Measurements from ENCODE around the gene MRC1.
A peak's percentile ranks its signal among the peaks of the same experiment; 100 is the strongest.

The MRC1 gene

DNA sequence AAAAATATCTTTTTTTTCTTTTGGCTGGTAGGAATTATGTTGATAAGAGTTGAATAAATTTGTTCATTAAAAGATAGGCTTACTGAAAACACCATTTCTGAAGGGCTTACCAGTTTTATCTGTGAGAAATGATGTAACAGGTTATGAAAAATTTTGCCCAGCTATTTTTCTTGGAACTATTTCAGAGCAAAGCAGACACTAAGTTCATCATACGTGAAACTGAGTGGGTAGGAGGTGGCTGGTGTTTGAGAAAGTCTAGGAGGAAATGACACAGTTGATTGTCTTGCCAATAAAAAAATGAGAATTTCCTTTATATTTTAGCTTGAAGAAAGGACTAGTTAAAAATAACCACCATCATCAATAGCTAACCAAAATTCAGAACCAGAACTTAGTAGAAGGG, 6.2 kb upstream of the MRC1 start:
- Histone ChIP-seq H3K9ac (ENCODE audit: low read depth, low read length, poor library complexity, severe bottlenecking) (no peak overlapping the region), H3K9me2 (replicated peaks; ENCODE audit: low read depth, low read length) (no peaks in the 10 kb centered on the region), H2AFZ (ENCODE audit: low read length) (peak overlapping the region; percentile 13; the same call in 1 of the 2 replicates), H3K27me3 (ENCODE audit: insufficient read depth, low read length, poor library complexity, severe bottlenecking) (no peaks in the 10 kb centered on the region), H3K4me1 (ENCODE audit: insufficient read depth, low read length, poor library complexity, severe bottlenecking) (peaks cover 21% of the 10 kb centered on the region), H3K4me3 (ENCODE audit: low read length, poor library complexity, severe bottlenecking) (no peak overlapping the region), H3K79me2 (ENCODE audit: insufficient read depth, low read length) (no peaks in the 10 kb centered on the region), H3K36me3 (ENCODE audit: insufficient read depth, low read length) (no peaks in the 10 kb centered on the region), H4K20me1 (ENCODE audit: insufficient read depth, low read length, poor library complexity, severe bottlenecking) (no peaks in the 10 kb centered on the region), H3K9me3 (ENCODE audit: insufficient read depth, low read depth, low read length) (no peaks in the 10 kb centered on the region), H3K4me2 (ENCODE audit: low read depth, low read length, poor library complexity, severe bottlenecking) (no peak overlapping the region), H3F3A (ENCODE audit: low read depth) (no peaks in the 10 kb centered on the region)
- TF ChIP-seq EZH2phosphoT487 (IDR thresholded peaks at IDR 0.05; ENCODE audit: borderline replicate concordance): no peak
- TF ChIP-seq, protein P1, sequence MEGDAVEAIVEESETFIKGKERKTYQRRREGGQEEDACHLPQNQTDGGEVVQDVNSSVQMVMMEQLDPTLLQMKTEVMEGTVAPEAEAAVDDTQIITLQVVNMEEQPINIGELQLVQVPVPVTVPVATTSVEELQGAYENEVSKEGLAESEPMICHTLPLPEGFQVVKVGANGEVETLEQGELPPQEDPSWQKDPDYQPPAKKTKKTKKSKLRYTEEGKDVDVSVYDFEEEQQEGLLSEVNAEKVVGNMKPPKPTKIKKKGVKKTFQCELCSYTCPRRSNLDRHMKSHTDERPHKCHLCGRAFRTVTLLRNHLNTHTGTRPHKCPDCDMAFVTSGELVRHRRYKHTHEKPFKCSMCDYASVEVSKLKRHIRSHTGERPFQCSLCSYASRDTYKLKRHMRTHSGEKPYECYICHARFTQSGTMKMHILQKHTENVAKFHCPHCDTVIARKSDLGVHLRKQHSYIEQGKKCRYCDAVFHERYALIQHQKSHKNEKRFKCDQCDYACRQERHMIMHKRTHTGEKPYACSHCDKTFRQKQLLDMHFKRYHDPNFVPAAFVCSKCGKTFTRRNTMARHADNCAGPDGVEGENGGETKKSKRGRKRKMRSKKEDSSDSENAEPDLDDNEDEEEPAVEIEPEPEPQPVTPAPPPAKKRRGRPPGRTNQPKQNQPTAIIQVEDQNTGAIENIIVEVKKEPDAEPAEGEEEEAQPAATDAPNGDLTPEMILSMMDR (conservative IDR thresholded peaks at IDR 0.05; ENCODE audit: low read length): no peak

- Histone ChIP-seq H3K9me2 (replicated peaks; ENCODE audit: low read depth, low read length) (no peaks in the 10 kb centered on the region), H3K4me1 (ENCODE audit: insufficient read depth, low read length, poor library complexity, severe bottlenecking) (peaks cover 21% of the 10 kb centered on the region), H3K9me3 (ENCODE audit: insufficient read depth, low read depth, low read length) (no peaks in the 10 kb centered on the region), H3F3A (ENCODE audit: low read depth) (no peaks in the 10 kb centered on the region), H3K4me2 (ENCODE audit: low read depth, low read length, poor library complexity, severe bottlenecking) (no peak overlapping the region), H3K27me3 (ENCODE audit: insufficient read depth, low read length, poor library complexity, severe bottlenecking) (no peaks in the 10 kb centered on the region), H2AFZ (ENCODE audit: low read length) (no peak overlapping the region), H3K9ac (ENCODE audit: low read depth, low read length, poor library complexity, severe bottlenecking) (no peak overlapping the region), H3K79me2 (ENCODE audit: insufficient read depth, low read length) (no peaks in the 10 kb centered on the region), H3K4me3 (ENCODE audit: low read length, poor library complexity, severe bottlenecking) (no peak overlapping the region), H3K36me3 (ENCODE audit: insufficient read depth, low read length) (no peaks in the 10 kb centered on the region), H4K20me1 (ENCODE audit: insufficient read depth, low read length, poor library complexity, severe bottlenecking) (no peaks in the 10 kb centered on the region)
- TF ChIP-seq, protein P1 (conservative IDR thresholded peaks at IDR 0.05; ENCODE audit: low read length): no peak
- TF ChIP-seq EZH2phosphoT487 (IDR thresholded peaks at IDR 0.05; ENCODE audit: borderline replicate concordance): no peak
Observed at GRCh38 chr10:17805330-17805729, 3.8 kb upstream of the MRC1 start.

DNA sequence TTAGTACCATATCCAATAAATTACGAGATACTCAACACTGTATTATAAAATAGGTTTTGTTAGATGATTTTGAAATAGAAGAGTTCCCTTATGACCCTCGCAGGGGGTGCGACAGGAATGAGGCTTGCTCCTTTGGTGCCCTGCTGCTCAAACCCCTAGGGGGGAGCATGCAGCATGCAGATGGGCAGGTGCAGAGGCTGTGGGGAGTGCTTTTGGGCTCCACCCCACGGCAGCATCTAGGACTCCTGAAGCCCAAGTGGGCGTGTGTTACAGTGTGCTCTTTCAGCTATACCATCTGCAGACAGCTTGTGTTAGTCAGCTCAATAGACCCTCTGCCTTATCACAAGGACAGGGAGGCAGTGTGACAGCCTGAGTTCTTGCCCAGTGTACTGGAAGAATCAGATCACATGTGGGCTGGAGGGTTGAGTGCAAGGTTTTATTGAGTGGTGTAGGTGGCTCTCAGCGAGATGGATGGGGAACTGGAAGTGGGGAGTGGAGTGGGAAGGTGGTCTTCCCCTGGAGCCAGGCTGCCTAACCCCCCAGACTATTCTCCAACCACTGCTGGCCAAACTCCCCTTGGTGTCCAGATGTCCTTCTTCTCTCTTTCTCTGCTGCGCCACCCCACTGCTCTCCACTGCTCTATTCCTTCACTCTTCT, 3.1 kb upstream of the MRC1 start:
- TF ChIP-seq EZH2phosphoT487 (IDR thresholded peaks at IDR 0.05; ENCODE audit: borderline replicate concordance): no peak
- TF ChIP-seq, protein P1 (conservative IDR thresholded peaks at IDR 0.05; ENCODE audit: low read length): no peak
- Histone ChIP-seq H4K20me1 (ENCODE audit: insufficient read depth, low read length, poor library complexity, severe bottlenecking) (no peaks in the 10 kb centered on the region), H3K9ac (ENCODE audit: low read depth, low read length, poor library complexity, severe bottlenecking) (no peak overlapping the region), H3K4me3 (ENCODE audit: low read length, poor library complexity, severe bottlenecking) (no peak overlapping the region), H3K9me2 (replicated peaks; ENCODE audit: low read depth, low read length) (no peaks in the 10 kb centered on the region), H3K27me3 (ENCODE audit: insufficient read depth, low read length, poor library complexity, severe bottlenecking) (no peaks in the 10 kb centered on the region), H3K79me2 (ENCODE audit: insufficient read depth, low read length) (no peaks in the 10 kb centered on the region), H3F3A (ENCODE audit: low read depth) (no peaks in the 10 kb centered on the region), H3K36me3 (ENCODE audit: insufficient read depth, low read length) (no peaks in the 10 kb centered on the region), H3K9me3 (ENCODE audit: insufficient read depth, low read depth, low read length) (no peaks in the 10 kb centered on the region), H2AFZ (ENCODE audit: low read length) (0 out of 2 replicates have a peak overlapping the region, but pooled peaks have one; percentile 17), H3K4me1 (ENCODE audit: insufficient read depth, low read length, poor library complexity, severe bottlenecking) (peaks cover 21% of the 10 kb centered on the region), H3K4me2 (ENCODE audit: low read depth, low read length, poor library complexity, severe bottlenecking) (no peak overlapping the region)

All from Loucy (cell line).